ENCODE measurements around the gene ZNF587B.
"Not testable (repeated sequence)": the region's sequence is repeated elsewhere in the genome, so short reads cannot be mapped to it uniquely, and the experiment has no call there.

GRCh38 chr19:57821501-57821900, 8.6 kb upstream of the ZNF587B start:
- TF ChIP-seq POLR2A, CTCF, EP300 (IDR thresholded peaks at IDR 0.05): not testable (repeated sequence)

Data from suprapubic skin (tissue), 3 donors.